Measurements from ENCODE around the gene COL27A1.
"Not testable (repeated sequence)": the region's sequence is repeated elsewhere in the genome, so short reads cannot be mapped to it uniquely, and the experiment has no call there.

COL27A1 gene

DNA sequence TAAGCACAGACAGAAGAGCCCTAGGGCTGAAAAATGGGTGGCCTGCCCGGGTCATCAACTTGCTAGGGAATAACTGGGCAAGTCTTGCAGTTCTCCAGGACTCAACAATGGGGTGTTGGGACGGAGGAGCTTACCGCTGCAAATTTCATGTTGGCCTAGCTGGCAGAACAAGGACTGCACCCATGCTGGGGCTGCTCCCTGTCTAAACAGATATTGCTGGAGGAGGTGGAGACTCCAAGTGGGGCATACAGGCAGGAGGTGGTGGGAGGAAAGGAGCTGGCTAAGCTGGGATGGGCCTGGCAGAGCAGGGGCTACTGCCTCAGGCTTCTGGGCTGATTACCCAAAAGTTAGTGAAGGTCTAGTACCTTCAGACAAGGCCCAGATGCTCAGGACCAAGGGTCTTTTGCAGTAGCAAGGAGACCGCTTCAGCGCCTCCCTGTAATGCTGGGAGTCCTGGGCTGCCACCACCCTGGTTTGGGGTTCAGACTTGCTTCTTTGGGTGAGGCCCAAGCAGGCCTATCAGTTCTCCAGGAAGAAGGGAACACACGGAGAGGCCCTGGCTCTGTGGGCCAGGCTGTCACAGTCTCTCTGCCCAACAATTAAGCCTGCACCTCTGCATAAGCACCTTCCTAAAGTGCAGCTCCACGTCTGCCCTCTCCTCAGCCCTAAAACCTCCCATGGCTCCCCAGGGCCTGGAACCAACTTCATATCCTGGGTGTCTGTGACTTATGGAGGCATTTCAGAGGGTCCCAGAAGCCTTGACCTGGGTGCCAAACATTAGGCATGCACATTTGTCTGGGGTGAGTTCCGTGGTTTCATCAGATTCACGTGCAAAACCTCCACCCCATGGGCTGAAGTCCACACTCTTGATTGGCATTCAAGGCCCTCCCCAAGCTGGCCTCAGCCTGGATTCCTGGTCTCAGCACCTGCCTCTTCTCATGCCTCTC, 32.0 kb upstream of the COL27A1 start:
- no peak for DNase-seq (ENCODE audit: low spot score)

DNA sequence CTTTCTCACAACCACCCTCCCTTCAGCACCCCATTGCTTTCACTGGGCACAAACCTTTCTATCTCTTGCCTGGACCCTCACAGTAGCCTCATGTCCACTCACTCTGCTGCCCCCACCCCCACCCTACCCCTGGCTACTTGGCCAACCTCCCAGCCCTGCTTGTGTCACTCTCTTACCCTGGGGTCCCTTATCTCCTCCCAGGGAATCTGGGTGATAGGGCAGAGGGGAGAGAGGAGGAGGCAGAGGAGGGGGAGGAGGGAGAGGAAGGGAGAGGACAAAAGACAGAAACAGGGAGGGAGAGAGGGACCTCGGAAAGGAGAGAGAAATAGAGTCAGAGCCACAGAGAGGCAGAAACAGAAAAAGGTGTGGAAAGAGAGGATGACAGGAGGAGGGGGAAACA, 31.2 kb upstream of the COL27A1 start:
- DNase-seq (ENCODE audit: low spot score) = no peak

DNA sequence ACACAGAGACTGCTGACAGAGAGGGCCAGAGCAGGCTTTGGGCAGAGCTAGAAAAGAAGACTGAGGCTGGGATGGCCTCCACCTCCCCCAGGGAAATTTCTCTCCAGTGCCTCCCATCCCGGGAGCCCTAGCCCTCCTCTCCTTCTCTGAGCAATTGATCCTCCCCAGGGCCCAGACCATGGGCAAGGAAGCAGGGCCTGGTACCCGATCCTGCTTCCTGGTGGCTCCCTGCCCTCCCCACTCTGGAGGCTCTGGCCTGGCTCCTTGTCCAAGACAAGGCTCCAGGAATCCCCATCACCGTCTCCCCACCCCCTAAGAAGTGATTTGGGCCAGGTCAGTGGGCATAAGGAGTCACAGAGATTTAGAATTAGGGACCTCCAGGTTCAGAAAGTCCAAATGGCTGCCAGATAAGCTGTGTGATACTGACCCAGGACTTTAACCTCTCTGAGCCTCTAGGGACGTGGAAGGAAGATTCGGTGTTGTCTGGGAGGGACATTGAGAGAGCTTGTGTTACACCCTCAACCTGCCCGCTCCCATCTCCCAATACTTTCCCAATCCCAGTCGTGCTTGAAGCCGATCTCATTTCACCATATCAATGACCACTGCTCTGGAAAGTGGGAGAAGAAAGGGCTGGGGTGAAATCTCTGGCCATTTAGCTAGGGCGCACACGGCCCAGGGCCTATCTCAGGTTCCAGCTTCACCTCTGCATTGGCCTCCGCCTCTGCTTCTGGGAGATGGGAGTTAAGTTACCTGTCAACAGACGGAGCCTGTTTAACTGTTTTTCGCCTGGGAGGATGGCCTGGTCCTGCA, 30.5 kb upstream of the COL27A1 start:
- DNase-seq (ENCODE audit: low spot score) = no peak

DNA sequence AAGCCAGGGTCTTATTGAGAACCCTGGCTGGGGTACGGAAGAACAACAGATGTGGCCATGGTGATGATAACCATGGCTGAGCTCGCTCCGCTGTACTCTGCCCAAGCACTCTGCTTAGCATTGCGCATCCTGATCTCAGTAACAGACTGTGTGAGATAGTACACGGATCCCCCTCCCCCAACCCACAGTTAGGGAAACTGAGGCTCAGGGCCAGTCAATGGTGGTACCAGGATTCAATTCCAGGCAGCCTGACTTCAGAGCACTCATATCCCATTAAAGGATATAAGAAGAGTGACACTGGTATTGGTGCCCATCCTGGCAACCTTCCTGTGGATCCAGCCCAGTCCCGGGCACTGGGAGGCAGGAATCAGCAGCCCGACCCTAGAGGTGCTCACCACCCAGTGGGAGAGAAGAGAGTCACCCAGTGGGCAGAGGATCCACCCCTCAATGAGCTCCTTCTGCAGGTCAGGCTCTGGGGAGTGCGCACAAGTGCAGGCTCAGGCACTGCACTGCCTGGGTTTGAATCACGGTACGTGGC, 29.8 kb upstream of the COL27A1 start:
- DNase-seq (ENCODE audit: low spot score) = no peak

DNA sequence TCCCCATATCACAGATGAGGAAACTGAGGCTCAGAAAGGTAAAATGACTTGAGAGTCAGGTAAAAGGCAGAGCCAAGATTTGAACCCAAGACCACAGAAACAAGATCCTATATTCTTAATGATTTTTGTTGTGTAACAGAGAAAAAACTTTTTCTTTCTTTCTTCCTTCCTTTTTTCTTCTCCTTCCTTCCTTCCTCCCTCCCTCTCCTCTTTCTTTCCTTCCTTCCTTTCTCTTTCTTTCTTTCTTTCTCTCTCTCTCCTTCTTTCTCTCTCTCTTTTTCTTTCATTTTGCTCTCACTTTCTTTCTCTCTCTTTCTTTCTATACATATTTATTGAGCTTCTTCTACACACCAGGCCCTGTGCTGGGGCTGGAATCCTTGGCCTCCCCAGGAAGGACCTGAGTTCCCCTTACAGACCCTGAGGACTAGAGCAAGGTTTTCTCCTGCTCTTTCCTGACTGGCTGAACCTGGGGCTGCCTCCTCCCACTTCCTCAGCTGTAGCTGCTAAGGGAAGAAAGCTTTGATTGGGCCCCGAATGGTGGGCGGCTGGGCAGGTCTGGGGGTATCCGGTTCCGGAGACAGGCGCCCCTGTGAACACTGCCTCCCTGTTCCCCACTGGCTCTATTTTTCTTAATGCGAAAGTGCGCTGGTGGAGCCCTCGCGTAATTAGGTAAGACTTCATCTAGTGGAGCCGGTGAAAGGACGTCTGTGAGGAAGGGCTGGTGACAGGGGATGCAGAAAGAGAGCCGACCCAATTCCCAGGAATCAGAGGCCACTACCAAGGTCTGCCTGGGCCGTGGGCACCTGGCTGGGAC, 28.9 kb upstream of the COL27A1 start:
- no peak for DNase-seq (ENCODE audit: low spot score)

DNA sequence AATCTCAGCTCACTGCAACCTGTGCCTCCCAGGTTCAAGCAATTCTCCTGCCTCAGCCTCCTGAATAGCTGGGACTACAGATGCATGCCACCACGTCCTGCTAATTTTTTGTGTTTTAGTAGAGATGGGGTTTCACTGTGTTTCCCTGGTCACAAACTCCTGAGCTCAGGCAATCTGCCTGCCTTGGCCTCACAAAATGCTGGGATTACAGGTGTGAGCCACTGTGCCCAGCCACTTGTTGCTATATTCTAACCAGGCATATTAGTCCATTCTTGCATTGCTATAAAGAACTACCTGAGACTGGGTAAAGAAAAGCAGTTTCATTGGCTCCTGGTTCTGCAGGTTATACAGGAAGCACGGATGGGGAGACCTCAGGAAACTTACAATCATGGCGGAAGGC, 26.6 kb upstream of the COL27A1 start:
- DNase-seq (ENCODE audit: low spot score) = not testable (repeated sequence)

DNA sequence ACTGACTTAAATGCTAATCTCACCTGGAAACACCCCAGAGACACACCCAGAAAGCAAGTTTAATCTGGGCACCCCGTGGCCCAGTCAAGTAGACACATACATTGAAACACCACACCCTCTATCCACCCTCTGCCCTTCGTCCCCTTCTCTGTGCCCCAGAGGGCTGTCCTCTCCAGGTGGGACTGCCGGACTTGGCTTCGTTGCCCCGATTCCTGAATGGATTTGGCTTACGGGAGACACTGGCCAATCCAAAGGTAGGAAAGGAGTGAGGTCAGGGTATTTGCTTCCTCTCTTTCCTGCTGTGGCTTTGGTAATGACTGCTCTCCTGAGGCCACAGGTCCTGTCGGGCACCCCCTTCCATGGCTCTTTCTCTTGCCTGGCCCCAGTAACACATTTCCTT, 25.2 kb upstream of the COL27A1 start:
- no peak for DNase-seq (ENCODE audit: low spot score)

DNA sequence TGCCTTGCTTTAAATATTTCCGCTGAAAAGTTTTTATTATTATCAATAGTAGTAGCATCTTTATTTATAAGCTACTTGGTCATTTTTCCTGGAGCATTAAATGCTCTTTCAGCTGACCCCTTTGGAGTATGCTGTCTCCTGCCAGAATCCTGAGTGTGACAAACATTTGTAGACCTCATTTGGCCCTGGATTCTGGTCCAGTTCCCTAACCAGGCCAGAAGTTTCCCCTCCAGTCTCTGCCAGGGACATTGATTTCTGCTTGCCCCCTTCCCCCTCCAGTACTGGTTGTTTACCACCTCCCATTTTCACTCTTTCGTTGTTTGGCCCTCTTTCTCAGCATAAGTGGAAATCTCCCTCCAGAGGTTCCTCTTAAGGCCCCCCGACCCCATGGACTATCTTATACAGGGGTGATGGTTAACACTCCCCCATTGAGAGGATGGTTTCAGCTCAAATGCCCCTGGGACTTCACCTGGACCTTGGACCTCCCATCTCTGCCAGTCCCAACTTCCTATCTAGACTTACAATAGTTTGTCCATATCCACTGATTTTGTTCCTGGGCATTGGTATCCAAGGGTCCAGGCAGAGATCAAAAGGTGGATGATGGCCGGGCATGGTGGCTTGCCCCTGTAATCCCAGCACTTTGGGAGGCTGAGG, 24.6 kb upstream of the COL27A1 start:
- no peak for DNase-seq (ENCODE audit: low spot score)

DNA sequence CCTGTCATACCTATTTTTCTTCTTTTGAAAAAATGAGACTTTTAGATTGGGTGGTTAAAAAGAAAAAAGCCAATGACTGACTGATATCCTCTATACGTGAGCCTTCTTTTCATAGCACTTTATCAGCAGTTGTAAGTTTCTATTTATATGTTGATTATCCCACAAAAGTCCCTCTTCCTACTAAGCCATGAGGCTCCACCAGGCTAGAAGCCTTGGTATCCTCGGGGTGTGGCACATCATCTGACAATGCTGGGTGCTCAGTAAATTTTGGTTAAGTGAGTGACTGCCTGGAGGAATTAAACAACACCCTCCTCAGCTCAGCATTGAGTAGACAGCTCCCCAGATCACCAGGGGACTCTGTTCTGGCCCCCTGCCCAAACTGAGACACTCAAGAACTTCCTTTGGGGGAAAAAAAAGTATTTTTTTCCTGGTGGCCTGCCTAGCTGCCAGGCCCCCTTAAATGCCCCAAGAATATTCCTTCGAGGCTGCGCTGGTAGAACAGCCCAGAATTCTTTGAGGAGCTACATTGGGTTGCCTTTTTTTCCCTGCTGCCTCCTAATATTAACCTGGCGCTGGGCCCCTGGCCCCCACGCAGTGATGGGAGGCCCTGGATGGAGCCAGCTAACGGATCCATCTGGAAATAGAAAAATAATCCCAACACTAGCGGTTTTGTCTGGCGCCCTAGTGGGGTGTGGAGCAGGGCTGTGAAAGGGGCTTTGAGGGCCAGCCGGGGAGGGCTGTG, 23.4 kb upstream of the COL27A1 start:
- no peak for DNase-seq (ENCODE audit: low spot score)

DNA sequence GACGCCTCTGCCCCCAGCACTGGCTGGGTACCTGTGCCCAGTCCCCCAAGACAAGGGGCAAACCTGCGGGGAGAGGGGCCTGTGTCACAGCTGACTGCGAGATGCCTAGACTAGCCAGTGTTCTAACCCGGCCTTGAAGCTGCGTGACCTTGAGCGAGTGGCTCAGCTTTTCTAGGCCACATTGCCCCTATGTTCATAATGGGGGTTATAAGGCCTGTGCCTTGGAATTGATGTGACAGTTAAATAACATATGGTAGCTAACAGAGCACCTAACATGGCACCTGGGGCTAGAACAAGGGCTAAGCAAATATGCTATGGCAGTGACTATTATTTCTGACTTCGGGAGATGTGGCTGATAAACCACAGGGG, 22.8 kb upstream of the COL27A1 start:
- DNase-seq (ENCODE audit: low spot score) = no peak

DNA sequence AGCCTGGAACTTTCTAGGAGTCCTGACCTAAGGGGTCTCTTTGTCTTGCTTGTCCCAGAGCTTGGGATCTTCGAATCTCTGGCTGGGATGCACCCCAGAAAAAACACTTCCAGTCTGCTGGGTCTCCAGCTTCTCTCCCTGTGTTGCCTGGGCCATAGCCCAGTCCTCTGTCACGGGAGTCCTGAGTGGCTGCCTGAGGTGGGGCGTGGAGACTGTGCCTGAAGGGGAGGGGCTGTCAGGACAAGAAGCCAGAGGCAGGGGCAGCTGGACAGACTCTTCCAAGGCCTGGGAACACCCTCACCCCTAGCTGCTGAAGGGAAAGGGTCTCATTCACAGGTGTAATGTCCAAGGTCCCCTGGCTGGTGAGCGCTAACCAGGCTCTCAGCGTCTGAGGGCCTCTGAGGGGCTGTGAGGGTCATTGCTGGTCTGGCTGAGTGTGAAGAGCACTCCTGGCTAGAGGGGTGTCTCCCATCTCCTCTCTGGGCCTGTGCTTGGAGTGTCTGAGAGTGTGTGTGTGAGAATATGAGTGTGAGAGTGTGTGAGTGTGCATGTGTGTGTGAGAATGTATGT, 20.4 kb upstream of the COL27A1 start:
- no peak for DNase-seq (ENCODE audit: low spot score)

DNA sequence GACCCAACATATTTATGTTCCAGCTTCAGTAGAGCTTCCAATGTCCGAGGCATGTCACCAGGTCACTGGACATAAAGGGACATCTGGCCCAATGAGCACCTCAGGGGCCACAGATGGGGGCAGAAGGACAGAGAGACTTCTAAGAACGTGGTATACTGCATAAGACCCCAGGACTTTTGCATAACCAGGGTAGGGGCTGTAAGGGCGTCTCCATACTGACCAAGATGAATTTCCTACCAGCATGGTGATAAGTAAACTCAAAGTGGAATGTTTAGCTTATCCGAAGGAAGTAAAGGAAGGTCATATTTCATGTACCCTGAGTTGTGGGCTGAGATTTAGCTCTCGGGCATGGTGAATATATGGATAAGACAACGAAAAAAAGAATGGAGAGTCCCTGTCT, 17.5 kb upstream of the COL27A1 start:
- no peak for DNase-seq (ENCODE audit: low spot score)

DNA sequence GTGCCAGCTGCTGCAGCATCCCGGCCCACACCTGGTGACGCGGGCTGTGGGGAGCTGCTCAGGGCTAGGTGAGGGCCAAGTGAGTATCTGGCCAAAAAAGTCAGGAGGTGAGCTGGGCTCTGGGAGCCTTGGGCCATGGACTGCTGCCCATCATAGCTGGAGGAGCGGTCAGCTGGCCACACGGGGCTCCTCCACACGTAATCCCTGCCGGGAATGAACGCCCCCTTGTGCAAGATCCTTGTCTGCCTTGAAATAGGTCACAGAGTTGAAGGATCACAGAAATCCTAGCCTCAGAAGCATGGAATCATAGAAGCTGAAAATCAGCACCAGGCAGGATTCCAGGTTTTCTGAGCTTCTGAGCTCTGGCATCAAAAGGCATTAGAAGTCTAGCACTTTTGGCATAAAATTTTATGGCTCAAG, 16.8 kb upstream of the COL27A1 start:
- no peak for DNase-seq (ENCODE audit: low spot score)

DNA sequence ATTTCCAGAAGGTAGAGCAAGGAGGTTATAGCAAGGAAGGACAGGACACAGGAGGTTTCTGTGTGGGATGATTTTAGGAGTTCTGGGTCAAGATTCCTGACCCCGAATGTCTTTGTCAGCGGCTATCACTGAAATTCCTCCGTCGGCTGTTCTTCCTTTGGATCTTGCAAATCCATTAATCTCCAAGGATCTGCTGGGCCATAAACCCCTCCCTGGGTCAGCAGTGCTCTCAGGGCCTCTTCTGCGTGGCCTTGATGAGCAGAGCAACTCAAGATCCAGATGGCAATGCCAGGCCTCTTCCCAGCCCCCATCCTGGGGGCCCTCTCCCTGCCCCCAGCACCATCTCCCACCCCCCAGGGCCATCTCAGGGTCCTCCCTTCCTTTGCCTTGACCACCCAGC, 16.3 kb upstream of the COL27A1 start:
- DNase-seq (ENCODE audit: low spot score) = no peak

DNA sequence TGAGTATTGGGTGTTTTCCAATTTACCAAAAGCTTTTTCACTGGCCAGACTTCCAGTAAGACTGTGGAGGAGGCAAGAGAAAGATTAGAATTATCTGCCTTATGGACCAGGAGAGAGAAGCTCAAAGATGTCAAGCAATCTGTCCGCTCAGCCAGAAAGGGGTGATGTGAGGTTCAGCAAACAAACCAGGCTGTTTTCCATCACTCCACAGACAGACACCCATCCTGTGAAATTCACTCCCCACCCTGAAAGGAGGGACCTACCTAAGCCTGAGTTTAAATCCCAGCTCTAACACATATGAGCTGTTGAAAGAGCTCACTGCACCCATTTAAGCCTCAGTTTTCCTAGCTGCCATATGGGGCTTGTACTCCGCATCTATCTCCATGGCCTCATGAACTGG, 14.9 kb upstream of the COL27A1 start:
- DNase-seq (ENCODE audit: low spot score) = no peak

DNA sequence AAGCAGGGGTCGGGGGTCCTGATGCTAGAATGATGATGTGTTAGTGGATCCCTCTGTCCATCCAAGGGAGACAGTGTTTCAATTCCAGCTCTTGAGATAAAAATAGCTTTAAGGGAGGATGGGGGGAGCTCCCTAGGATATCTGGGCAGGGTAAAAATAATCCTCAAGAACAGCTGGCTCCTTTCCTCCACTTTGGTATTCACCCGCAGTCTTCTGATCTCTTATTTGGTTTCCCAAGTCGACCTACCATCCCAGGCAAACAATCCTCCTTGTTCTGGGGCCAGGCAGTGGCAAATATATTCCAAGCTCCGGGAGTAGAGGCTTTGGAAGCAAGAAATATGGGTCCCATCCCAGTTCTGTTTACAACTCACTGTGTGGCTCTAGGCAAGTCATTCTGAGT, 14.5 kb upstream of the COL27A1 start:
- no peak for DNase-seq (ENCODE audit: low spot score)

DNA sequence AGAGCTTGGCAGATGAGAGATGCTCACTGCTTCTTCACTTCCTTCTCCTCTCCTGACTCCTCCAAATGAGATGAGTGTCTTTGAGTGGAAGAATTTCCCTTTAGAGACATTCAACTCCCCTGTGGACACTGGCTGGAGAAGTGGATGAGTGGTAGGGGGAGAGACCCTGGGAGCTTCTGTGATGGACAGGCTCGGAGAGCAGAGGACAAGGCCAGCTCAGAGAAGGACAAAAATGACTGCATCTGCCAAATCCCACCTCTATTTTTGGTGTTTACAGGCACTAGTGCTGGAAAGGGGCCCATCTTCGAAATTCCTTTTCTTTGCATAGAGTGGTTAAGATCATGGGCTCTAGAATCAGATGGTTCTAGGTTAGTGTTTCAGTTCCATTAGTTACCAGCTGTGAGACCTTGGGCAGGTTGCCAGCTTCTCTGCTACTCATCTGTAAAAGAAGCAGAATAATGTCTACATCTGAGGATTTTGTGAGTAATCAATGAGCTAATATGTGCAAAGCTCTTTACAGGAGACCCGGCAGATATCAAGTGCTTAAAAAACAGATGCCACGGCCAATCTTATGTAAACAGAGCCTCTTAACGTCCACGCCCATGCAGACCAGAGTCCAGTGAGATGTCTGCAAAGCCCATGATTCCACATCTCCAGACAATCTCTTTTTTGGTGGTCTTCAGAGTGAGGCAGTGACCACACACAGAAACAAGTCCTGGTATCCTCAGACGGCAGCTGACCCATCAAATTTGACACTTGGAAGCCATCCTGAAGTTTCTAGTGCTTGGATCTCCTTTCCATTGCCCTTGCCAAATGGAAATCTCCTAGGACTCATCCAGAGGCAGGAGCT, 13.6 kb upstream of the COL27A1 start:
- DNase-seq (ENCODE audit: low spot score) = no peak

DNA sequence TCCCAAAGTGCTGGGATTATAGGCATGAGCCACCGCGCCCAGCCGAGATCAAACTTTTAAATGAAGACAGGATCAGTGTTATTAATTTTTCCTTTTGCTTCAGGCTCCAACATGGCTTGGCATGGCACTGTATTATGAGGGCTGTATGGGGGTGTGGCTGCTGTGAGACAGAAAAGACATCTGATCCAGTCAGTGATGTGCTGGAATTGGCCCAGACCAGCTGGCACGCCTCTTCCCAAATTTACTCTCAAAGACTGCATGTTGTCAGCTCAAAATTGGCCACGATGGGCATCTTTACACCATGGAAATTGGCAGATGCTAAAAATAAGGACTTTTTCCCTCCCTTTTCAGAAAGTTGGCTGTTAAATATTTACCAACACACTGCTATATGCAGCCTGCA, 12.1 kb upstream of the COL27A1 start:
- DNase-seq (ENCODE audit: low spot score) = no peak

DNA sequence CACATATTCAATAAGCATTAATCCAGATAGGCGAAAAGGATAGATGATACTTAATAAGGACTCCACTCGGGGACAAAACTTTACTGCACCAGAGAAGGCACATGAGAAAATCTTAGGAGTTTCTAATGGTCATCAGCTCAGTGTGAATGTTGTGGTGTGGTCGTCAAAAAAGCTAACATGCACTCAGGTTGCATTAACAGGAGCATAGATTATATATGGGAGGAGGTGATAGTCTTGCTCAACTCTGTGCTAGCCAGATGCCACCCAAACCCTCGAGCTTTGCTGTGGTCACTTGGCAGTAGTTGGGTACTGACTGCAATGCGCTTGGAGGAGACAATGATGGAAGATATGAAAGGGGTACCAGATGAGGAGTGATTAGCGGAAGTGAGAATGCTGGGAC, 8.6 kb upstream of the COL27A1 start:
- no peak for DNase-seq (ENCODE audit: low spot score)

DNA sequence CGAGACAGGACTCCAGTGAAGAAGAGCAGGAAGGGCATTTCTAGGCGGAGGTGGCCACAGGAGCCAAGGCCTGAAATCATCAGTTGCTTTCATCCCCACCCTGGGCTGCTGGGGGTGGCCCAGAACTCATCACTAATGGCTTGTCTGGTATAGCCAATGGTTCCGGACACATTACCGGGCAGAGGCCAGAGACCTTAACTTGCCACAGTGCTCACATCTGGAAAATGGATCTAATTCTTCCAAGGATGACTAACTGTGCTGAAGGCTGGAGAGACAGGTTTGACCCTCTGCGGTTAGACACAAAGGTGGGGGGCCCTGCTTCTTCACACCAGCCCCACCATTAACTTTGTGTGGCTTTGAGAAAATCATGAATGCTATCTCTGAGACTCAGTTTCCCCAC, 6.2 kb upstream of the COL27A1 start:
- DNase-seq (ENCODE audit: low spot score) = no peak
